MM.1S (cell line): ENCODE data around the gene IL12B.
"Not testable (repeated sequence)": the region's sequence is repeated elsewhere in the genome, so short reads cannot be mapped to it uniquely, and the experiment has no call there.

Experiments
- DNase-seq: peaks from one replicate; pipeline ENCODE4 v3.0.0-alpha.2; 2015
- H2AFZ ChIP-seq: fragments of 300-600 bp; sonication (generic); 2 replicates; pipeline ENCODE4 v1.6.0; 2016; ENCODE audit warnings: antibody characterized with exemption, low read length
- H3F3A ChIP-seq: fragments of 300-600 bp; sonication (generic); 2 replicates; pipeline ENCODE4 v1.6.1; 2016; ENCODE audit warnings: mild to moderate bottlenecking, antibody characterized with exemption, low read length, moderate library complexity, mixed read lengths; ENCODE audit not compliant: insufficient read depth
- H3K27ac ChIP-seq: fragments of 300-600 bp; sonication (generic); 2 replicates; pipeline ENCODE4 v1.5.1; 2016; ENCODE audit warnings: mild to moderate bottlenecking, low read length
- H3K27me3 ChIP-seq: fragments of 300-600 bp; sonication (generic); replicated peaks from 2 replicates; pipeline ENCODE4 v1.6.0; 2016; ENCODE audit warnings: low read length; ENCODE audit not compliant: insufficient read depth
- H3K36me3 ChIP-seq: fragments of 300-600 bp; sonication (generic); replicated peaks from 2 replicates; pipeline ENCODE4 v1.6.1; 2016; ENCODE audit warnings: mild to moderate bottlenecking, low read length, mixed read lengths; ENCODE audit not compliant: insufficient read depth
- H3K4me1 ChIP-seq: fragments of 300-600 bp; sonication (generic); 2 replicates; pipeline ENCODE4 v1.6.1; 2016; ENCODE audit warnings: low read length, mixed read lengths
- H3K4me2 ChIP-seq: fragments of 300-600 bp; sonication (generic); 2 replicates; pipeline ENCODE4 v1.6.0; 2016; ENCODE audit warnings: low read depth, low read length
- H3K4me3 ChIP-seq: fragments of 300-600 bp; sonication (generic); 2 replicates; pipeline ENCODE4 v1.5.1; 2016; ENCODE audit warnings: low read length, mixed read lengths
- H3K79me2 ChIP-seq: fragments of 300-600 bp; sonication (generic); 2 replicates; pipeline ENCODE4 v1.6.1; 2016; ENCODE audit warnings: mixed run types, low read length, mixed read lengths
- H3K9ac ChIP-seq: fragments of 300-600 bp; sonication (generic); 2 replicates; pipeline ENCODE4 v1.6.1; 2016; ENCODE audit warnings: low read length, mixed read lengths
- H3K9me2 ChIP-seq: fragments of 300-600 bp; sonication (generic); replicated peaks from 2 replicates; pipeline ENCODE4 v1.6.1; 2016; ENCODE audit warnings: mild to moderate bottlenecking, low read length, mixed read lengths; ENCODE audit not compliant: insufficient read depth
- H3K9me3 ChIP-seq: fragments of 300-600 bp; sonication (generic); replicated peaks from 2 replicates; pipeline ENCODE4 v1.6.1; 2016; ENCODE audit warnings: mild to moderate bottlenecking, low read length, mixed read lengths; ENCODE audit not compliant: insufficient read depth
- H4K20me1 ChIP-seq: fragments of 300-600 bp; sonication (generic); 2 replicates; pipeline ENCODE4 v1.6.1; 2016; ENCODE audit warnings: mild to moderate bottlenecking, low read length, moderate library complexity, mixed read lengths; ENCODE audit not compliant: insufficient read depth
- EZH2 ChIP-seq: fragments of 300-600 bp; sonication (generic); optimal IDR thresholded peaks from 2 replicates; pipeline ENCODE3; 2017; ENCODE audit warnings: low read depth, mild to moderate bottlenecking, antibody characterized with exemption, low read length, mixed read lengths
- EZH2phosphoT487 ChIP-seq: fragments of 300-600 bp; sonication (generic); IDR thresholded peaks from 2 replicates; pipeline ENCODE4 v1.6.1; 2018; ENCODE audit warnings: antibody characterized with exemption, low read length
- TF ChIP-seq, protein P1 (sequence below): fragments of 300-600 bp; sonication (generic); IDR thresholded peaks from 2 replicates; pipeline ENCODE4 v1.5.1; 2016; ENCODE audit warnings: antibody characterized with exemption, low read length, mixed read lengths

The IL12B gene

DNA sequence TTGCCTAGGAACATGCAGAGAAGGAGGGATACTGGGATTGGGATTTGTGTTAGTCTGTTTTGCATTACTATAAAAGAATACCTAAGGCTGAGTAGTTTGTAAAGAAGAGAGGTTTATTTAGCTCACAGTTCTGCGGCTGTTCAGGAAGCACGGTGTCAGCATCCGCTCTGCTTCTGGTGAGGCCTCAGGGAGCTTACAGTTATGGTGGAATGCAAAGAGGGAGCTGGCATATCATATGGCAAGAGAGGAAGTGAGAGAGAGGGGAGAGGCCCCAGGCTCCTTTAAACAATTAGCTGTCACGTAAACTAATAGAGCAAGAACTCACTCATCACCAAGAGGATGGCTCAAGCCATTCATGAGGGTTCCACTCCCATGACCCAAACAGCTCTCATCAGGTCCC is 27.0 kb downstream of the IL12B start:
- Histone ChIP-seq H3K4me3 (no peak overlapping the region), H3K79me2 (no peaks in the 10 kb centered on the region), H4K20me1 (no peaks in the 10 kb centered on the region), H2AFZ (no peak overlapping the region), H3K4me2 (no peak overlapping the region), H3K4me1 (no peaks in the 10 kb centered on the region), H3K9me3 (no peaks in the 10 kb centered on the region), H3K36me3 (no peaks in the 10 kb centered on the region), H3K9me2 (no peaks in the 10 kb centered on the region), H3F3A (no peaks in the 10 kb centered on the region), H3K27ac (no peak overlapping the region), H3K9ac (no peak overlapping the region), H3K27me3 (no peaks in the 10 kb centered on the region)
- no peak for DNase-seq
- TF ChIP-seq, protein P1, sequence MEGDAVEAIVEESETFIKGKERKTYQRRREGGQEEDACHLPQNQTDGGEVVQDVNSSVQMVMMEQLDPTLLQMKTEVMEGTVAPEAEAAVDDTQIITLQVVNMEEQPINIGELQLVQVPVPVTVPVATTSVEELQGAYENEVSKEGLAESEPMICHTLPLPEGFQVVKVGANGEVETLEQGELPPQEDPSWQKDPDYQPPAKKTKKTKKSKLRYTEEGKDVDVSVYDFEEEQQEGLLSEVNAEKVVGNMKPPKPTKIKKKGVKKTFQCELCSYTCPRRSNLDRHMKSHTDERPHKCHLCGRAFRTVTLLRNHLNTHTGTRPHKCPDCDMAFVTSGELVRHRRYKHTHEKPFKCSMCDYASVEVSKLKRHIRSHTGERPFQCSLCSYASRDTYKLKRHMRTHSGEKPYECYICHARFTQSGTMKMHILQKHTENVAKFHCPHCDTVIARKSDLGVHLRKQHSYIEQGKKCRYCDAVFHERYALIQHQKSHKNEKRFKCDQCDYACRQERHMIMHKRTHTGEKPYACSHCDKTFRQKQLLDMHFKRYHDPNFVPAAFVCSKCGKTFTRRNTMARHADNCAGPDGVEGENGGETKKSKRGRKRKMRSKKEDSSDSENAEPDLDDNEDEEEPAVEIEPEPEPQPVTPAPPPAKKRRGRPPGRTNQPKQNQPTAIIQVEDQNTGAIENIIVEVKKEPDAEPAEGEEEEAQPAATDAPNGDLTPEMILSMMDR = no peak
- TF ChIP-seq EZH2phosphoT487 = no peak
- no peak for TF ChIP-seq EZH2

- H3K27ac ChIP-seq, H3K9ac ChIP-seq, H3F3A ChIP-seq, H3K36me3 ChIP-seq, H3K9me3 ChIP-seq, H3K9me2 ChIP-seq, H3K4me3 ChIP-seq, H3K4me2 ChIP-seq, H3K27me3 ChIP-seq, DNase-seq, H3K4me1 ChIP-seq, H2AFZ ChIP-seq, H4K20me1 ChIP-seq, H3K79me2 ChIP-seq: not testable (repeated sequence)
Observed at GRCh38 chr5:159301929-159302860, 28.1 kb downstream of the IL12B start.

GRCh38 chr5:159301466-159301865 is 28.8 kb downstream of the IL12B start:
- no peak overlapping the region for H3K4me3 ChIP-seq
- H3K4me1 ChIP-seq = no peaks in the 10 kb centered on the region
- H3K4me2 ChIP-seq = no peak overlapping the region
- no peak overlapping the region for H2AFZ ChIP-seq
- no peaks in the 10 kb centered on the region for H3K9me3 ChIP-seq
- H3K79me2 ChIP-seq = no peaks in the 10 kb centered on the region
- H3K9ac ChIP-seq = no peak overlapping the region
- H3K27ac ChIP-seq = no peak overlapping the region
- no peak for DNase-seq
- no peaks in the 10 kb centered on the region for H3K27me3 ChIP-seq
- TF ChIP-seq EZH2phosphoT487 = no peak
- TF ChIP-seq, protein P1 = no peak
- TF ChIP-seq EZH2 = no peak
- no peaks in the 10 kb centered on the region for H4K20me1 ChIP-seq
- no peaks in the 10 kb centered on the region for H3K36me3 ChIP-seq
- no peaks in the 10 kb centered on the region for H3F3A ChIP-seq
- no peaks in the 10 kb centered on the region for H3K9me2 ChIP-seq

DNA sequence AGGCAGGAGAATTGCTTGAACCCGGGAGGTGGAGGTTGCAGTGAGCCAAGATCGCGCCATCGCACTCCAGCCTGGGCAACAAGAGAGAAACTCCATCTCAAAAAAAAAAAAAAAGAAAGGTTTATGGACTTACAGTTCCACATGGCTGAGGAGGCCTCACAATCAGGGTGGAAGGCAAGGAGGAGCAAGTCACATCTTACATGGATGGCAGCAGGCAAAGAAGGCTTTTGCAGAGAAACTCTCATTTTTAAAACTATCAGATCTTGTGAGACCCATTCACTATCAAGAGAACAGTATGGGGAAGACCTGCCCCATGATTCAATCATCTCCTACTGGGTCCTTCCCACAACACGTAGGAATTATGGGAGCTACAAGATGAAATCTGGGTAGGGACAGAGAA is 33.0 kb downstream of the IL12B start:
- H3K4me1 ChIP-seq, H3K4me3 ChIP-seq, H3K4me2 ChIP-seq, H3K36me3 ChIP-seq, DNase-seq, H2AFZ ChIP-seq, H3F3A ChIP-seq, H3K9me3 ChIP-seq, H3K9ac ChIP-seq, H3K27ac ChIP-seq, H4K20me1 ChIP-seq, H3K79me2 ChIP-seq, H3K9me2 ChIP-seq, H3K27me3 ChIP-seq: not testable (repeated sequence)
